ENCODE data around the gene ULK3. TPM values are rescaled to one million over a fixed set of nuclear protein-coding genes. Genes with fewer than 3 reads are reported as not detected.

The ULK3 gene
- total and polyA plus RNA-seq, 9 donors: 17.4 to 45.7 (median 25.9) TPM

DNA sequence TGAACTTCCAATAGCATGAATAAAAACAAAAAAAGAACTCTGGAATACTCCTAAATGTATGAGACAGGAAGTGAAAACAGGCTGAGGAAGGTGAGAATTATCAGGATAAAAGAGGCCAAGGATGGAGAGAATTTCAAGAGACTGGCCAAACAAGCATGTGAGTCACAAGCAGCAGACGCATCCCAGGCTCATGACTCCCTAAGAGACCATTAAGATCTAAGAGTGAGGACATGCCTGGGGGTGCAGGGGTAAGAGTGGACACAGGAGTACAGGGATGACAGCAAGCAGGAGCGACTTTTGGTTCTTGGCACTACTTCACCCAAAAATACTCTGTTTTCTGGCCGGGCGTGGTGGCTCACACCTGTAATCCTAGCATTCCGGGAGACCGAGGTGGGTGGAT is 23.1 kb upstream of the ULK3 start:
- intact Hi-C loops (cut with DNase I): no loop called here
- DNase-seq: no peak
- H3K4me1 ChIP-seq (ENCODE audit: insufficient read depth): no peaks in the 10 kb centered on the region
- H3K9me3 ChIP-seq: no peaks in the 10 kb centered on the region
- TF ChIP-seq EP300 (IDR thresholded peaks at IDR 0.05) (no peak), POLR2A (IDR thresholded peaks at IDR 0.05) (no peak)
- TF ChIP-seq, protein P1, sequence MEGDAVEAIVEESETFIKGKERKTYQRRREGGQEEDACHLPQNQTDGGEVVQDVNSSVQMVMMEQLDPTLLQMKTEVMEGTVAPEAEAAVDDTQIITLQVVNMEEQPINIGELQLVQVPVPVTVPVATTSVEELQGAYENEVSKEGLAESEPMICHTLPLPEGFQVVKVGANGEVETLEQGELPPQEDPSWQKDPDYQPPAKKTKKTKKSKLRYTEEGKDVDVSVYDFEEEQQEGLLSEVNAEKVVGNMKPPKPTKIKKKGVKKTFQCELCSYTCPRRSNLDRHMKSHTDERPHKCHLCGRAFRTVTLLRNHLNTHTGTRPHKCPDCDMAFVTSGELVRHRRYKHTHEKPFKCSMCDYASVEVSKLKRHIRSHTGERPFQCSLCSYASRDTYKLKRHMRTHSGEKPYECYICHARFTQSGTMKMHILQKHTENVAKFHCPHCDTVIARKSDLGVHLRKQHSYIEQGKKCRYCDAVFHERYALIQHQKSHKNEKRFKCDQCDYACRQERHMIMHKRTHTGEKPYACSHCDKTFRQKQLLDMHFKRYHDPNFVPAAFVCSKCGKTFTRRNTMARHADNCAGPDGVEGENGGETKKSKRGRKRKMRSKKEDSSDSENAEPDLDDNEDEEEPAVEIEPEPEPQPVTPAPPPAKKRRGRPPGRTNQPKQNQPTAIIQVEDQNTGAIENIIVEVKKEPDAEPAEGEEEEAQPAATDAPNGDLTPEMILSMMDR (IDR thresholded peaks at IDR 0.05): no peak
- no peaks in the 10 kb centered on the region for H3K36me3 ChIP-seq
- H3K27ac ChIP-seq: no peak overlapping the region
- H3K27me3 ChIP-seq: no peaks in the 10 kb centered on the region
- 68 to 82% (median 79%) methylated on average over 6 of the region's 6 CpGs for WGBS, 3 donors
- H3K4me3 ChIP-seq: no peak overlapping the region

GRCh38 chr15:74865316-74865715 is 22.4 kb upstream of the ULK3 start:
- intact Hi-C loops (cut with DNase I): no loop called here
- WGBS, 3 donors: 88 to 93% (median 88%) methylated on average over 2 of the region's 2 CpGs
- DNase-seq: no peak
- H3K36me3 ChIP-seq: no peaks in the 10 kb centered on the region
- no peak overlapping the region for H3K27ac ChIP-seq
- TF ChIP-seq POLR2A (IDR thresholded peaks at IDR 0.05): no peak
- TF ChIP-seq EP300 (IDR thresholded peaks at IDR 0.05): no peak
- TF ChIP-seq, protein P1 (IDR thresholded peaks at IDR 0.05): no peak
- H3K27me3 ChIP-seq: no peaks in the 10 kb centered on the region
- no peaks in the 10 kb centered on the region for H3K4me1 ChIP-seq (ENCODE audit: insufficient read depth)
- H3K9me3 ChIP-seq: no peaks in the 10 kb centered on the region
- H3K4me3 ChIP-seq: no peak overlapping the region

GRCh38 chr15:74864296-74864695 is 21.3 kb upstream of the ULK3 start:
- intact Hi-C loops (cut with DNase I): no loop called here
- Histone ChIP-seq H3K36me3 (no peaks in the 10 kb centered on the region), H3K9me3 (no peaks in the 10 kb centered on the region), H3K4me1 (ENCODE audit: insufficient read depth) (no peaks in the 10 kb centered on the region), H3K27ac (no peak overlapping the region), H3K4me3 (no peak overlapping the region), H3K27me3 (no peaks in the 10 kb centered on the region)
- no peak for DNase-seq
- 83 to 87% (median 86%) methylated on average over 6 of the region's 6 CpGs for WGBS, 3 donors
- TF ChIP-seq, protein P1 (IDR thresholded peaks at IDR 0.05): no peak
- TF ChIP-seq EP300 (IDR thresholded peaks at IDR 0.05) (no peak), POLR2A (IDR thresholded peaks at IDR 0.05) (no peak)

DNA sequence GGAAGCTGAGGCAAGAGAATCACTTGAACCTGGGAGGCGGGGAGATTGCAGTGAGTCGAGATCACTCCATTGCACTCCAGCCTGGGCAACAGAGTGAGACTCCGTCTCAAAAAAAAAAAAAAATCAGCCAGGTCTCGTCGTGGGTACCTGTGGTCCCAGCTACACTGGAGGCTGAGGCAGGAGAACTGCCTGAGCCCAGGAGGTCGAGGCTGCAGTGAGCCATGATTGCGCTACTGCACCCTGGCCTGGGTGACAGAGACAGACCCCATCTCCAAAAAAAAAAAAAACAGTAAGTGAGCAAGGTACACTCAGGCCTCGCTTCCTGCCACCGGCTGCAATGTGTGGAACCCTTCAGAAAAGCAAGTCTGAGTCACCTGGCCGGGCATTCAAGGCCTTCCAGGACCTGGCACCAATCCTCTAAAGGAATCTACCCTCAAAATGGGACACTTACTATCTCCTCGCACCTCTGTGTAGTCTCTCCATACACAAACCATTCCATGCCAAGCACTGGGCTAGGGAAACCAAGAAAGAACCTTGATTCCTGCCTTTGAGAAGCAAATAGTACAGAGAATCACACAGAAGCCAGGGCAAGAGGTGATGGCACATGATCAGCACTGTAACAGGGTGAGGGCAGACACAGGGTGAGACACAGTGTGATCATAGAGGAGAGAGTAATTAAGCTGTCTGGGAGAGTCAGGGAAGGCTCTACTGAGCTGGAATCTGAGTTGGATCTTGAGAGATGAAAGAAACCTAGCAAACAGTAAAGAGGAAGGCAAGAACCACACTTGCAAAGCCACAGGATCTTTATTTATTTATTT is 20.5 kb upstream of the ULK3 start:
- TF ChIP-seq, protein P1 (IDR thresholded peaks at IDR 0.05): no peak
- TF ChIP-seq POLR2A (IDR thresholded peaks at IDR 0.05) (no peak), EP300 (IDR thresholded peaks at IDR 0.05) (no peak)
- Histone ChIP-seq H3K27me3 (no peaks in the 10 kb centered on the region), H3K4me1 (ENCODE audit: insufficient read depth) (no peaks in the 10 kb centered on the region), H3K4me3 (no peak overlapping the region), H3K27ac (no peak overlapping the region), H3K9me3 (no peaks in the 10 kb centered on the region), H3K36me3 (no peaks in the 10 kb centered on the region)
- DNase-seq: no peak
- intact Hi-C loops (cut with DNase I): no loop called here
- 80 to 92% (median 86%) methylated on average over 11 of the region's 11 CpGs for WGBS, 3 donors
